AG04450 (cell line): ENCODE measurements around the gene KDELR3. TPM values are rescaled to one million over a fixed set of nuclear protein-coding genes. Genes with fewer than 3 reads are reported as not detected.

Source experiments
- CTCF ChIA-PET: fragments of 300-600, 350-600 bp; formaldehyde crosslinking; extraction: SDS; loops from one replicate; lab custom pipeline; 2022; ENCODE audit warnings: antibody characterized with exemption, inconsistent platforms; lab: Charles Lee
- POLR2A ChIA-PET: fragments of 350-600 bp; formaldehyde crosslinking; extraction: SDS; loops from one replicate; lab custom pipeline; 2021; ENCODE audit warnings: antibody characterized with exemption, inconsistent platforms; lab: Yijun Ruan, JAX
- DNase-seq: peaks from one replicate; pipeline ENCODE4 v3.0.0-alpha.2; 2011; ENCODE audit warnings: low read depth, low spot score
- H3K27ac ChIP-seq: one replicate; pipeline ENCODE4 v1.5.1; 2012; ENCODE audit warnings: low read depth, low read length, control low read depth
- H3K27me3 ChIP-seq: one replicate; pipeline ENCODE4 v1.6.0; 2012; ENCODE audit warnings: low read length; ENCODE audit not compliant: control insufficient read depth, insufficient read depth
- H3K4me3 ChIP-seq: 2 replicates; pipeline ENCODE4 v1.5.1; 2011; ENCODE audit warnings: mild to moderate bottlenecking, low read depth, low read length, control low read depth
- H3K9me3 ChIP-seq: 2 replicates; pipeline ENCODE4 v1.5.1; 2012; ENCODE audit warnings: low read length; ENCODE audit not compliant: control insufficient read depth, insufficient read depth
- polyA plus RNA-seq: library from polyadenylated mRNA; depleted of rRNA; stranded (reverse); fragments of >200 nt; gene quantifications from 2 replicates; pipeline ENCODE4 v1.2.3, GENCODE V29; 2011
- TF ChIP-seq, protein P1 (sequence below): IDR thresholded peaks from 2 replicates; pipeline ENCODE4 v1.5.1; 2011; ENCODE audit warnings: low read depth, low read length, control low read depth, inconsistent platforms

The KDELR3 gene
- polyA plus RNA-seq, 1 experiment = 278 TPM

DNA sequence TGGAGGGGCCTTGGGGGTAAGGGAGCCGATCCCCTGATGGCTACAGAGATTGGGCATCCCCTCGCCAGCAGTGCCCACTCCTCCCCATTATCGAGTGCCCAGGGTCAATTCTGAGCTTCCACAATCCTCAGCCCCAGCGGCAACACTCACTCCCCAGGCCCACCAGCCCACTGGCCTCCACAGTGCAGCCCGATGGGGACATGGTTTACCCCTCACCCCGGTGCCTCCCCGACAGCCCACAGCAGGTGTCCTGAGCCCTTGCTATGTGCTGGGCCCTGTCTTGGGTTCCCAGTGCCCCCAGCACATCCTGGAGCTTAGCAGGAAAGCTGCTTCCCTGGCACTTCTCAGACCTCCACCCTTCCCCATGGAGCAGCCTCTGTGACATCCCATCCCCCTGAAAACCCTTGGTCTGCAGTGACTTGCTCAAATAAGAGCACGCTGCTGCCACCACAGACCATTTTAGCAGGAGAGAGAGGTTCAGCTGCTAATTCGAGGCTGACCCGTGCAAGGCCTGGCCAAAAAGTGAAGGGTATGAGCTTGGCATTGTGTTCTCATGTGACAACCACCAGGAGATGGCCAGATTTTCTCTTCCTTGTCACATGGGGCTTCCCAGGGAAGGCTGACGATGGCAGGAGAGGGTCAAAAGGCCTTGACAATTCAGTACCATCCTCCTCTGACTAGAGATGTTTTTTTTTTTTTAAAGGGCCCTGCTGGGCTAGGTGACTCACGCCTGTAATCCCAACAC lies 36.5 kb upstream of the KDELR3 start:
- H3K27me3 ChIP-seq = peaks cover 18% of the 10 kb centered on the region
- CTCF ChIA-PET = interaction anchor here (1.2 kb wide), 1 partner anchor 141 kb away, joined by 4 read pairs; no protein-coding TSS in a partner anchor
- no peak for DNase-seq
- POLR2A ChIA-PET = no interaction called here
- TF ChIP-seq, protein P1, sequence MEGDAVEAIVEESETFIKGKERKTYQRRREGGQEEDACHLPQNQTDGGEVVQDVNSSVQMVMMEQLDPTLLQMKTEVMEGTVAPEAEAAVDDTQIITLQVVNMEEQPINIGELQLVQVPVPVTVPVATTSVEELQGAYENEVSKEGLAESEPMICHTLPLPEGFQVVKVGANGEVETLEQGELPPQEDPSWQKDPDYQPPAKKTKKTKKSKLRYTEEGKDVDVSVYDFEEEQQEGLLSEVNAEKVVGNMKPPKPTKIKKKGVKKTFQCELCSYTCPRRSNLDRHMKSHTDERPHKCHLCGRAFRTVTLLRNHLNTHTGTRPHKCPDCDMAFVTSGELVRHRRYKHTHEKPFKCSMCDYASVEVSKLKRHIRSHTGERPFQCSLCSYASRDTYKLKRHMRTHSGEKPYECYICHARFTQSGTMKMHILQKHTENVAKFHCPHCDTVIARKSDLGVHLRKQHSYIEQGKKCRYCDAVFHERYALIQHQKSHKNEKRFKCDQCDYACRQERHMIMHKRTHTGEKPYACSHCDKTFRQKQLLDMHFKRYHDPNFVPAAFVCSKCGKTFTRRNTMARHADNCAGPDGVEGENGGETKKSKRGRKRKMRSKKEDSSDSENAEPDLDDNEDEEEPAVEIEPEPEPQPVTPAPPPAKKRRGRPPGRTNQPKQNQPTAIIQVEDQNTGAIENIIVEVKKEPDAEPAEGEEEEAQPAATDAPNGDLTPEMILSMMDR = no peak
- H3K4me3 ChIP-seq = no peak overlapping the region
- no peak overlapping the region for H3K27ac ChIP-seq
- H3K9me3 ChIP-seq = peaks cover 15% of the 10 kb centered on the region; the same call in 1 of the 2 replicates

DNA sequence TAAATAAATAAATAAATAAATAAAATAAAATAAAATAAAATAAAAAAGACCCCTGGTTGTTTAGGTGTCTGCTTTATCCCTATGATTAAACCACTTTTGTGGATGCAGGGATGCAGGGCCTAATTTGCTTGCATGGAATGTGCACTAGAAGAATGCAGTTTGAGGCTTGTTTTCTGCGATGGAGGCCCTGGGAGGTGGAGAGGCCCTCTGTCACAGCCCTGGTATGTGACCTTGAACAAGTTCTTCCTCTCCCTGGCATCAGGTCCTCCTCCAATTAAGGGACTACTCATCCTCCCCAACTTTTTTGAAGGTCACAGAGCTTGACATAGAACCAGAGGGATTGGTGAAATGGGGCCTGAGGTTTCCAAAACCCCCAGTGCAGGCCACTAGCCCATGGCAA lies 35.6 kb upstream of the KDELR3 start:
- POLR2A ChIA-PET = no interaction called here
- H3K9me3 ChIP-seq = peaks cover 7% of the 10 kb centered on the region; the same call in 1 of the 2 replicates
- no peak for DNase-seq

DNA sequence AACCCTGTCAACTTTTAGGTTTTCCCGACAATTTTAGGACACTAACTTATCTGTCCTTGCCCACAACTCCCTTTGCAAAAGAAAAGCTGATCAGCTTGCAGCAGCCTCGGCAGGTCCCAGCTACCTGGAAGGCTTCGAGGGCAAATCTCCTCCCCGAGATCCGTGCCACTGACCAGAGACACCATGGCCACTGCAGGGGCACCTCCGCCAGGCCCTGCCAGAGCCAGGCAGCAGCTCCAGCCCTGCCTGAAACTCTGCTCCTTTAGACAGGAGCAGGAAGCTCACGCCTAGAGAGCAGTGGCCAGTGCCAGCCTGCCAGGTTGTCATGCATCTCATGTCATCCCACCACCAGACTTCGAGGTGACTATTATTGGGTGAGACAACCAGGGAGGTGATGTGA lies 34.0 kb upstream of the KDELR3 start:
- TF ChIP-seq, protein P1 = no peak
- Histone ChIP-seq H3K27me3 (peaks cover 18% of the 10 kb centered on the region), H3K9me3 (no peaks in the 10 kb centered on the region), H3K27ac (no peak overlapping the region), H3K4me3 (no peak overlapping the region)
- POLR2A ChIA-PET = no interaction called here
- CTCF ChIA-PET = interaction anchor here (0.5 kb wide), 1 partner anchor 149 kb away, joined by 4 read pairs; no protein-coding TSS in a partner anchor
- DNase-seq = no peak

More for the DNA sequence above, 35.6 kb upstream of the KDELR3 start:
- CTCF ChIA-PET = no interaction called here
- no peak overlapping the region for H3K27ac ChIP-seq
- H3K4me3 ChIP-seq = no peak overlapping the region
- H3K27me3 ChIP-seq = peaks cover 18% of the 10 kb centered on the region
- TF ChIP-seq, protein P1 = no peak

DNA sequence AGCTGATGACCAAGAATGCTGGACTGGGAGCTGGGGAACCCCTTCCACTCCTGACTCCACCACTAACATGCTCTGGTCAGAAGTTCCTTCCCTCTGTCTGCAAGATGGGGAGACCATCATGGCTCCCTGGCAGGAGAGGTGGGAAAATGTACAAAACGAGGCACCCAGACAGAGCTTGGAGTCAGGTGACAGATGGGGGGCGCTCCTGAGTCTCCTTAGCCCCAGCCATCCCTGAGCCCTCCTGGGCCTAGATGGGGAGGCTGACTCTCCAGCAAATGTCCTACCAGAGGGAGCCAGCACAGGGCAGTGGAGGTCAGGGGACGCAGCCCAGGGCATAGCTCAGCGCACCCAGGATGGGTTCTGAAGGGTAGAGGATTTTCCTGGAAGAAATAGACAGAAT lies 32.9 kb upstream of the KDELR3 start:
- ChIA-PET POLR2A (no interaction called here), CTCF (no interaction called here)
- TF ChIP-seq, protein P1 = no peak
- DNase-seq = no peak
- Histone ChIP-seq H3K9me3 (no peaks in the 10 kb centered on the region), H3K27ac (no peak overlapping the region), H3K27me3 (peaks cover 12% of the 10 kb centered on the region), H3K4me3 (no peak overlapping the region)

DNA sequence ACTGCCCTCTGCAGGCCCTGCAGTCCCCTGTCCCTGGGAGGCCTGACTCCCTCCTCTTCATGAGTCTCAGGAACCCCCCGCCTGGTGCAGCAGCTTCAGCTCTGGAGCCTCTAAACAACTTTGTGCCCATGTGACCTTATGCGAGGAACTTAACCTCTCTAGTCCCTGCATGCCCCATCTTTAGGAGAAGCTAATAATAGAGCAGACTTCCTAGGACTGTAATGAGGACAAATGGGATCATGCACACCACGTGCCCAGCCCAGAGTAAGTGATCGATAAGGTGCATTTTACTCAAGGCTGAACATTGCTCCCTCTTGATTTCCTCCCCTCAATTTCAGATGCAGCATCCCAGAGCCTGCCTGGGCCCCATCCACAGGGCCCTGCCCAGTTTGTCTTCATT lies 31.9 kb upstream of the KDELR3 start:
- H3K4me3 ChIP-seq = no peak overlapping the region
- ChIA-PET CTCF (interaction anchor here (0.6 to 0.7 kb wide), 2 partner anchors 35 to 346 kb away, joined by 3 read pairs; no protein-coding TSS in a partner anchor), POLR2A (no interaction called here)
- H3K9me3 ChIP-seq = no peaks in the 10 kb centered on the region
- DNase-seq = no peak
- TF ChIP-seq, protein P1 = no peak
- peaks cover 16% of the 10 kb centered on the region for H3K27me3 ChIP-seq
- no peak overlapping the region for H3K27ac ChIP-seq
